Heart right ventricle (tissue), 16 donors: ENCODE data around the gene ZFHX3. TPM values are rescaled to one million over a fixed set of nuclear protein-coding genes. Genes with fewer than 3 reads are reported as not detected.

Source experiments
- ATAC-seq, 8 donors: fragments of 200-7000 bp; cut with Tn5 transposase; one replicate each; pipeline ENCODE4 v1.9.1; 2020; ENCODE audit warnings: mild to moderate bottlenecking in 8 of 8, moderate library complexity in 8 of 8, moderate number of reproducible peaks in 1 of 8
- DNase-seq, 2 donors: peaks; one replicate each; pipeline ENCODE4 v3.0.0-alpha.2; 2020
- H3K27ac ChIP-seq, 10 donors: fragments of 200-600 bp; sonication (generic) in 2 of 10; one replicate each; pipeline versions ENCODE4 v1.5.0 to v1.8.0; 2020 to 2022; ENCODE audit warnings: mild to moderate bottlenecking in 3 of 10
- H3K27me3 ChIP-seq, 7 donors: fragments of 200-600 bp; one replicate each; pipeline ENCODE4 v1.8.0; 2021 to 2022; ENCODE audit warnings: mild to moderate bottlenecking in 2 of 7
- H3K36me3 ChIP-seq, 9 donors: fragments of 200-600 bp; sonication (generic) in 1 of 9; one replicate each; pipeline versions ENCODE4 v1.5.0 to v1.8.0; 2020 to 2022; ENCODE audit warnings: mild to moderate bottlenecking in 2 of 9
- H3K4me1 ChIP-seq, 9 donors: fragments of 200-600 bp; sonication (generic) in 1 of 9; one replicate each; pipeline versions ENCODE4 v1.5.0 to v1.8.0; 2020 to 2022; ENCODE audit warnings: mild to moderate bottlenecking in 4 of 9
- H3K4me3 ChIP-seq, 10 donors: fragments of 200-600 bp; sonication (generic) in 2 of 10; one replicate each; pipeline versions ENCODE4 v1.5.0 to v1.8.0; 2020 to 2022; ENCODE audit warnings: mild to moderate bottlenecking in 7 of 10, moderate library complexity in 2 of 10
- H3K9me3 ChIP-seq, 11 donors: fragments of 200-600 bp in 10 of 11; sonication (generic) in 2 of 11; one replicate each; pipeline versions ENCODE4 v1.5.0 to v1.8.0; 2013 to 2022; ENCODE audit warnings: mild to moderate bottlenecking in 2 of 11, control low read depth in 1 of 11, moderate library complexity in 1 of 11
- WGBS, 2 donors: extraction: QIAGEN DNeasy Blood & Tissue Kit; methylation state at CpG; one replicate each; pipeline ENCODE4 v1.1.7; 2013; ENCODE audit warnings: inconsistent platforms in 1 of 2; 5-methylcytosine and 5-hydroxymethylcytosine counted together
- intact Hi-C, 10 donors: fragments of 100-400 bp; cut with DNase I; formaldehyde crosslinking; loops; one replicate each; pipeline versions ENCODE4 v1.11.1 to v1.14.2; 2022
- polyA plus RNA-seq, 2 donors: library from polyadenylated mRNA; stranded (reverse); fragments of 200-250 nt; gene quantifications; one replicate each; pipeline ENCODE4 v1.2.3, GENCODE V29; 2013
- total RNA-seq, 10 donors: library from RNA; stranded (reverse); fragmentation: NEBNext Ultra II Directional in 3 of 10; extraction: Animal tissue kit (Norgen Biotek cat#: 25700) in 3 of 10; gene quantifications; one replicate each; pipeline versions ENCODE4 v1.2.1 to v1.2.4, GENCODE V29; 2021 to 2023
- TF ChIP-seq, protein P1 (sequence below), 9 donors: fragments of 200-600 bp; sonication (generic) in 2 of 9; IDR thresholded peaks; one replicate each; pipeline versions ENCODE4 v1.5.0 to v1.8.0; 2021 to 2022; ENCODE audit warnings: antibody characterized with exemption in 9 of 9, mild to moderate bottlenecking in 5 of 9, moderate library complexity in 1 of 9
- donor health status: Arrhythmogenic right ventricular cardiomyopathy.
- donor health status: ischemic (EF 13 %, LVEDD 7.1; RV severe dilation, severe dysfunction).
- donor health status: healthy with polysubstance abuse.
- donor health status: DM: no; HTN: yes; CAD: no.
- donor health status: DM: no; HTN: no; CAD: no.
- donor health status: ischemic (EF 25% LVEDD 6.9; RV normal size, moderate dysfunction).
- donor health status: ischemic (EF 25% LVEDD 5.7; RV mildly dilated, moderate dysfunction).
- donor health status: healthy.
- donor health status: DM: yes; HTN: yes; CAD: no.
- donor health status: Ischemic cardiomyopathy.
- donor health status: ischemic (EF 35%, LVEDD 5.7; RV mildly dilated, moderate dysfunction).
- donor health status: nonischemic (EF 11% LVEDD 7.7; RV severe dilation, severe dysfunction).
- donor health status: DM: yes; HTN: yes; CAD: no.
- donor health status: PGD.
- donor health status: ischemic (EF 29% LVEDD 5.4; RV normal size, mild dysfunction).
- donor health status: nonischemic (EF 23%, LVEDD 6.1; RV moderate dilation, normal function).

Gene ZFHX3
- total and polyA plus RNA-seq, 12 donors, result 1.6 to 15.2 (median 10.4) TPM

DNA sequence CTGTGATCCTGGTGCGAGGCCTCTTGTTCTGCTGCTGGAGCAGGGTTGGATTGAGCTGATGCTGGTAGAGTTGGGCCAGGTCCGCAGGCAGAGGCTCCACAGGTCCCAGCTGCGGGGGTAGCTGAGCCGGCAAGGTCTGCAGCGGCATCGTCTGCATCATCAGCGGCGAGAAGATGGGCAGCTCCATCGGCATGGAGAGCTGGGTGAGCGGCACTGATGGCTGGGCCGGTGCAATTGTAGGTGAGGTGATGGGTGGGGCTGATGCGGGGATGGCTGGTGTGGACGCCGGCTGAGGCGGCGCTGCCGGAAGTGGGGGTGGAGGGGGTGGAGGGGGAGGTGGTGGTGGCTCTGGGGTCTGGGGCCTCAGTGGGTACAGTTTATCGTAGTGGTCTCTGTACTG is 251.7 kb downstream of the ZFHX3 start:
- peaks cover 0 to 15% (median 6%) of the 10 kb centered on the region in 9 donors for H3K4me1 ChIP-seq
- intact Hi-C loops, result no loop called here
- H3K9me3 ChIP-seq, result no peaks in the 10 kb centered on the region
- ATAC-seq (no peak), DNase-seq (no peak)
- 98% methylated on average over 18 of the region's 18 CpGs for WGBS, 2 donors
- H3K36me3 ChIP-seq, result peaks cover 0 to 91% (median 27%) of the 10 kb centered on the region in 9 donors
- no peak overlapping the region for H3K27ac ChIP-seq
- H3K27me3 ChIP-seq, result no peaks in the 10 kb centered on the region
- H3K4me3 ChIP-seq, result no peak overlapping the region
- TF ChIP-seq, protein P1, sequence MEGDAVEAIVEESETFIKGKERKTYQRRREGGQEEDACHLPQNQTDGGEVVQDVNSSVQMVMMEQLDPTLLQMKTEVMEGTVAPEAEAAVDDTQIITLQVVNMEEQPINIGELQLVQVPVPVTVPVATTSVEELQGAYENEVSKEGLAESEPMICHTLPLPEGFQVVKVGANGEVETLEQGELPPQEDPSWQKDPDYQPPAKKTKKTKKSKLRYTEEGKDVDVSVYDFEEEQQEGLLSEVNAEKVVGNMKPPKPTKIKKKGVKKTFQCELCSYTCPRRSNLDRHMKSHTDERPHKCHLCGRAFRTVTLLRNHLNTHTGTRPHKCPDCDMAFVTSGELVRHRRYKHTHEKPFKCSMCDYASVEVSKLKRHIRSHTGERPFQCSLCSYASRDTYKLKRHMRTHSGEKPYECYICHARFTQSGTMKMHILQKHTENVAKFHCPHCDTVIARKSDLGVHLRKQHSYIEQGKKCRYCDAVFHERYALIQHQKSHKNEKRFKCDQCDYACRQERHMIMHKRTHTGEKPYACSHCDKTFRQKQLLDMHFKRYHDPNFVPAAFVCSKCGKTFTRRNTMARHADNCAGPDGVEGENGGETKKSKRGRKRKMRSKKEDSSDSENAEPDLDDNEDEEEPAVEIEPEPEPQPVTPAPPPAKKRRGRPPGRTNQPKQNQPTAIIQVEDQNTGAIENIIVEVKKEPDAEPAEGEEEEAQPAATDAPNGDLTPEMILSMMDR (IDR thresholded peaks at IDR 0.05), result no peak

DNA sequence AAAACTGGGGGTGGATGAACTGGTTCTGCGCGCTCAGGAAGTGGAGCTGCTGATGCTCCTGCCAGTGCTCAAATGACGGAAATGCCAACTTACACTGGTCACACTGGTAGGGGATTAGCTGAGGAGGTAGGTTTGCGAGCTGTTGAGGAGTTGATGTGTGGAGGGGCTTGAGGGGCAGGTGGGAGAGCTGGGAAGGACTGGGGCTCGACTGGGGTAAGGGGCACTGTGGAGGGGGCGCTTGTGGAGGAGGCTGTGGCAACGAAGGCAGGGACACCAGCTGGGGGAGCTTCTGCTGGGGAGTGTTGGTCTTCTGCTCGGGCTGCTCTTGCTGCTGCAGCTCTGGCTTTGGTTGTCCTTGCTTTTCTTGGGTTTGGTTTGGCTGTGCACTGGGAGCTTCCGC is 252.9 kb downstream of the ZFHX3 start:
- Histone ChIP-seq H3K36me3 (peaks cover 0 to 98% (median 27%) of the 10 kb centered on the region in 9 donors), H3K4me3 (no peak overlapping the region), H3K27ac (no peak overlapping the region), H3K4me1 (peaks cover 0 to 15% (median 6%) of the 10 kb centered on the region in 9 donors), H3K9me3 (no peaks in the 10 kb centered on the region), H3K27me3 (no peaks in the 10 kb centered on the region)
- TF ChIP-seq, protein P1 (IDR thresholded peaks at IDR 0.05), result no peak
- DNase-seq (no peak), ATAC-seq (no peak)
- intact Hi-C loops, result no loop called here
- WGBS, 2 donors, result 97% methylated on average over 9 of the region's 9 CpGs

DNA sequence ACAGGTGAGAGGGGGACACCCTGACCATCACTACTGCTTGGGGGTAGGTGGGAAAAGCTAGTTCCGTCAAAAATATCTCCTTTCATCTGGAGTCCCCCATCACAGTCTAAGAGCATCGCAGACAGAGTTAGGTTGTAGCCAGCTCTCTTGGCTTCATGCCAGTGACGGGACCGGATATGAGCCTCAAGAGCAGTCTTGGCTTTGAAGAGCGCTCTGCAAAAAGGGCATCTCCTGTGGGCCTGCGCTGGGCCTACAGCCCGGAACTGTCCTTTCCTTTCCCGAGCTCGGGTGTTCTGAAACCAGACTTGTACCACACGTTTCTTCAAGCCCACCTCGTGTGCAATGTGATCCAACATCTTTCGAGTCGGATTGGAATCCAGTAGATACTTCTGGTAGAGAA is 253.6 kb downstream of the ZFHX3 start:
- ATAC-seq (peak in 2 of 8 donors; percentile 13 to 29), DNase-seq (peak in 1 of 2 donors; percentile 28)
- Histone ChIP-seq H3K27ac (no peak overlapping the region), H3K9me3 (no peaks in the 10 kb centered on the region), H3K36me3 (peaks cover 0 to 92% (median 27%) of the 10 kb centered on the region in 9 donors), H3K27me3 (no peaks in the 10 kb centered on the region), H3K4me3 (no peak overlapping the region), H3K4me1 (peaks cover 0 to 15% (median 6%) of the 10 kb centered on the region in 9 donors)
- WGBS, 2 donors, result 79 to 83% methylated on average over 13 of the region's 13 CpGs
- TF ChIP-seq, protein P1 (IDR thresholded peaks at IDR 0.05), result no peak
- intact Hi-C loops, result no loop called here

DNA sequence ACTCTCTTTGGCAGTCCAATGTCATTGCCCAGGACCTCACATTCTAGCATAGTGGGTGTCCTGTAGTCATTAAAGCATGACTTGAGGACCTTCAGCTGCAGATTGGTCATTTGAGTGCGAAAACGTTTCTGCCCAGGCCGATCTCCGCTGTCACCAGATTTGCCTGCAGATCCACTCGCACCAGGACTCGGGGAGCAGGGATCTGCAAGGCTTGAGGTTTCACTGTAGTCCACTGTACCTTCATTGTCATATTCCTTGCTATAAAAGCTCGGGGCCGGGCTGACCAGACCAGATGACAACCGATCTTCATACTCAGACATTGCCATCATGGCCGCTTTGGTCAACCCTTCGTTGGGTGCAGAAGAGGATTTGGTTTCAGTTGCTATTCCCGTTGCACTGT is 254.2 kb downstream of the ZFHX3 start:
- intact Hi-C loops, result no loop called here
- H3K27ac ChIP-seq, result no peak overlapping the region

More for the DNA sequence above, 254.2 kb downstream of the ZFHX3 start:
- no peak overlapping the region for H3K4me3 ChIP-seq
- peaks cover 0 to 86% (median 25%) of the 10 kb centered on the region in 9 donors for H3K36me3 ChIP-seq
- H3K9me3 ChIP-seq, result no peaks in the 10 kb centered on the region
- no peaks in the 10 kb centered on the region for H3K27me3 ChIP-seq
- H3K4me1 ChIP-seq, result peaks cover 0 to 17% (median 6%) of the 10 kb centered on the region in 9 donors
- no peak for ATAC-seq
- TF ChIP-seq, protein P1 (IDR thresholded peaks at IDR 0.05), result no peak
- no peak for DNase-seq
- WGBS, 2 donors, result 97 to 98% methylated on average over 12 of the region's 12 CpGs
